GM23248 (cell line): ENCODE data around the gene KCNK15. TPM values are rescaled to one million over a fixed set of nuclear protein-coding genes. Genes with fewer than 3 reads are reported as not detected.
A peak's percentile ranks its signal among the peaks of the same experiment; 100 is the strongest.

Experiments used
- DNase-seq: peaks from one replicate; pipeline ENCODE4 v3.0.0-alpha.2; 2015
- H2AFZ ChIP-seq: fragments of 200-600 bp; sonication (generic); 2 replicates; pipeline ENCODE4 v1.6.1; 2016; ENCODE audit warnings: antibody characterized with exemption
- H3F3A ChIP-seq: fragments of 200-600 bp; sonication (generic); 2 replicates; pipeline ENCODE4 v1.6.1; 2016; ENCODE audit warnings: mild to moderate bottlenecking, antibody characterized with exemption, mixed run types; ENCODE audit not compliant: insufficient read depth
- H3K27ac ChIP-seq: fragments of 200-600 bp; sonication (generic); 2 replicates; pipeline ENCODE4 v1.5.1; 2016; ENCODE audit warnings: mild to moderate bottlenecking
- H3K27me3 ChIP-seq: fragments of 200-600 bp; sonication (generic); replicated peaks from 2 replicates; pipeline ENCODE4 v1.6.1; 2016; ENCODE audit warnings: mild to moderate bottlenecking; ENCODE audit not compliant: insufficient read depth
- H3K36me3 ChIP-seq: fragments of 200-600 bp; sonication (generic); 2 replicates; pipeline ENCODE4 v1.6.1; 2016; ENCODE audit warnings: low read depth, mild to moderate bottlenecking
- H3K4me1 ChIP-seq: fragments of 200-600 bp; sonication (generic); 2 replicates; pipeline ENCODE4 v1.6.1; 2016; ENCODE audit warnings: mild to moderate bottlenecking; ENCODE audit not compliant: insufficient read depth
- H3K4me2 ChIP-seq: fragments of 200-600 bp; sonication (generic); one replicate; pipeline ENCODE4 v1.6.1; 2016; ENCODE audit warnings: mild to moderate bottlenecking; ENCODE audit not compliant: unreplicated experiment
- H3K4me3 ChIP-seq: fragments of 200-600 bp; sonication (generic); 2 replicates; pipeline ENCODE4 v1.5.1; 2016; ENCODE audit warnings: mild to moderate bottlenecking
- H3K79me2 ChIP-seq: fragments of 200-600 bp; sonication (generic); 2 replicates; pipeline ENCODE4 v1.6.1; 2016; ENCODE audit warnings: mild to moderate bottlenecking; ENCODE audit not compliant: insufficient read depth
- H3K9ac ChIP-seq: fragments of 200-600 bp; sonication (generic); 2 replicates; pipeline ENCODE4 v1.6.1; 2016; ENCODE audit warnings: mild to moderate bottlenecking
- H3K9me2 ChIP-seq: fragments of 200-600 bp; sonication (generic); 2 replicates; pipeline ENCODE4 v1.6.1; 2016; ENCODE audit warnings: mixed run types, mild to moderate bottlenecking, moderate library complexity; ENCODE audit not compliant: insufficient read depth
- H3K9me3 ChIP-seq: fragments of 200-600 bp; sonication (generic); one replicate; pipeline ENCODE4 v1.6.1; 2017; ENCODE audit warnings: low read depth
- H4K20me1 ChIP-seq: fragments of 200-600 bp; sonication (generic); 2 replicates; pipeline ENCODE4 v1.6.0; 2016; ENCODE audit not compliant: insufficient read depth
- EZH2 ChIP-seq: fragments of 200-600 bp; sonication (generic); IDR thresholded peaks from 2 replicates; pipeline ENCODE4 v1.6.1; 2018; ENCODE audit warnings: antibody characterized with exemption, mild to moderate bottlenecking; ENCODE audit not compliant: insufficient read depth, poor library complexity, severe bottlenecking
- EZH2phosphoT487 ChIP-seq: fragments of 200-600 bp; sonication (generic); IDR thresholded peaks from 2 replicates; pipeline ENCODE4 v1.6.1; 2018; ENCODE audit warnings: antibody characterized with exemption, moderate library complexity, mild to moderate bottlenecking, low read depth; ENCODE audit not compliant: insufficient read depth
- WGBS, 2 experiments: methylation state at CpG; one replicate each; pipeline ENCODE4 v1.1.6; 2015 to 2017; ENCODE audit warnings: low lambda C conversion rate in 2 of 2, low coverage in 1 of 2; ENCODE audit errors: missing lambda C conversion rate in 2 of 2; 5-methylcytosine and 5-hydroxymethylcytosine counted together
- in situ Hi-C: fragments of 300-500 bp; cut with MboI; formaldehyde crosslinking; loops from 2 replicates; pipeline ENCODE4 v1.15.0; 2020
- polyA plus RNA-seq: library from polyadenylated mRNA; unstranded; fragments of >200 nt; fragmentation: Nextera tagmentation; extraction: Ambion mirVana; gene quantifications from 2 replicates; pipeline ENCODE4 v1.2.1, GENCODE V29; 2016
- total RNA-seq: library from RNA; depleted of rRNA; stranded (reverse); fragments of >200 nt; shearing (Covaris generic); gene quantifications from 2 replicates; pipeline ENCODE4 v1.2.3, GENCODE V29; 2014

Gene KCNK15
- total and polyA plus RNA-seq, 2 experiments from 2014 or later = 5.7 to 9.9 TPM

- peaks cover 30% of the 10 kb centered on the region for H3K4me1 ChIP-seq
- H3K79me2 ChIP-seq = no peaks in the 10 kb centered on the region
- no peak for DNase-seq
- H3F3A ChIP-seq = peaks cover 41% of the 10 kb centered on the region
- no peaks in the 10 kb centered on the region for H3K27me3 ChIP-seq
- TF ChIP-seq EZH2phosphoT487 = no peak
- TF ChIP-seq EZH2 = no peak
- H3K36me3 ChIP-seq = no peaks in the 10 kb centered on the region
- 79 to 83% methylated on average over 2 of the region's 2 CpGs for WGBS, 2 experiments
- no peaks in the 10 kb centered on the region for H4K20me1 ChIP-seq
- in situ Hi-C loops = no loop called here
- H3K27ac ChIP-seq = no peak overlapping the region
- no peak overlapping the region for H2AFZ ChIP-seq
- no peaks in the 10 kb centered on the region for H3K9me3 ChIP-seq
- no peak overlapping the region for H3K4me3 ChIP-seq
- no peaks in the 10 kb centered on the region for H3K9me2 ChIP-seq
- H3K4me2 ChIP-seq = no peak overlapping the region
- no peak overlapping the region for H3K9ac ChIP-seq
These were observed 18.0 kb upstream of the KCNK15 start for GRCh38 chr20:44727651-44728050.

GRCh38 chr20:44728801-44729443 lies 16.7 kb upstream of the KCNK15 start:
- Histone ChIP-seq H3K79me2 (no peaks in the 10 kb centered on the region), H3K4me3 (peak overlapping the region; percentile 19; the same call in 1 of the 2 replicates), H3K9me3 (no peaks in the 10 kb centered on the region), H3K9me2 (no peaks in the 10 kb centered on the region), H3K27ac (peak overlapping the region; percentile 54), H3K9ac (peak overlapping the region; percentile 34; the same call in 1 of the 2 replicates), H2AFZ (no peak overlapping the region), H4K20me1 (no peaks in the 10 kb centered on the region), H3F3A (peaks cover 41% of the 10 kb centered on the region), H3K4me2 (peak overlapping the region; percentile 74), H3K36me3 (no peaks in the 10 kb centered on the region), H3K4me1 (peaks cover 30% of the 10 kb centered on the region), H3K27me3 (no peaks in the 10 kb centered on the region)
- no peak for TF ChIP-seq EZH2
- no peak for TF ChIP-seq EZH2phosphoT487
- in situ Hi-C loops = no loop called here
- 1 to 3% methylated on average over 9 of the region's 9 CpGs for WGBS, 2 experiments
- DNase-seq = peak; percentile 93

- no peaks in the 10 kb centered on the region for H3K9me2 ChIP-seq
- 0 to 6% methylated on average over 2 of the region's 2 CpGs for WGBS, 2 experiments
- TF ChIP-seq EZH2 (no peak), EZH2phosphoT487 (no peak)
- H3K4me1 ChIP-seq = peaks cover 41% of the 10 kb centered on the region
- no peak overlapping the region for H3K4me3 ChIP-seq
- H3K36me3 ChIP-seq = no peaks in the 10 kb centered on the region
- H3K27ac ChIP-seq = peak overlapping the region; percentile 68
- H2AFZ ChIP-seq = no peak overlapping the region
- peaks cover 45% of the 10 kb centered on the region for H3F3A ChIP-seq
- no peaks in the 10 kb centered on the region for H3K27me3 ChIP-seq
- H3K4me2 ChIP-seq = peak overlapping the region; percentile 74
- no peaks in the 10 kb centered on the region for H4K20me1 ChIP-seq
- no peaks in the 10 kb centered on the region for H3K9me3 ChIP-seq
- no peak overlapping the region for H3K9ac ChIP-seq
- DNase-seq = peak; percentile 94
- no peaks in the 10 kb centered on the region for H3K79me2 ChIP-seq
- in situ Hi-C loops = loop anchor here (5.0 kb wide), 1 partner anchor 43 kb away; no protein-coding TSS in a partner anchor
These were observed 15.2 kb upstream of the KCNK15 start for GRCh38 chr20:44730441-44730840.

GRCh38 chr20:44731657-44732056 lies 14.0 kb upstream of the KCNK15 start:
- H3K9ac ChIP-seq = no peak overlapping the region
- H3K9me3 ChIP-seq = no peaks in the 10 kb centered on the region
- no peak overlapping the region for H2AFZ ChIP-seq
- H4K20me1 ChIP-seq = no peaks in the 10 kb centered on the region
- TF ChIP-seq EZH2phosphoT487 (no peak), EZH2 (no peak)
- DNase-seq = no peak
- H3K27ac ChIP-seq = no peak overlapping the region; the same call in 1 of the 2 replicates
- no peaks in the 10 kb centered on the region for H3K27me3 ChIP-seq
- H3K9me2 ChIP-seq = no peaks in the 10 kb centered on the region
- no peak overlapping the region for H3K4me3 ChIP-seq
- H3K79me2 ChIP-seq = no peaks in the 10 kb centered on the region
- peaks cover 49% of the 10 kb centered on the region for H3F3A ChIP-seq
- H3K4me2 ChIP-seq = no peak overlapping the region
- in situ Hi-C loops = loop anchor here (5.0 kb wide), 1 partner anchor 44 kb away; no protein-coding TSS in a partner anchor
- H3K36me3 ChIP-seq = no peaks in the 10 kb centered on the region
- H3K4me1 ChIP-seq = peaks cover 48% of the 10 kb centered on the region
- WGBS, 2 experiments = 86 to 90% methylated on average over 8 of the region's 8 CpGs
